ENCODE results near the gene HGS.

GRCh38 chr17:81708739-81709185, 25.0 kb downstream of the HGS start:
- no peak for TF ChIP-seq CTCF (IDR thresholded peaks at IDR 0.05; ENCODE audit: extremely low read depth in 1 of 2, insufficient read depth in 1 of 2, low read depth in 1 of 2, low read length in 2 of 2)
- TF ChIP-seq JUN (IDR thresholded peaks at IDR 0.05; ENCODE audit: borderline replicate concordance, insufficient read depth, insufficient read length, low read depth) = no peak

Measured in endothelial cell of umbilical vein (primary cell).